IMR-90 (cell line): ENCODE data around the gene OR2H1. TPM values are rescaled to one million over a fixed set of nuclear protein-coding genes. Genes with fewer than 3 reads are reported as not detected.

Experiments used
- ATAC-seq: fragments of 200-7000 bp; cut with Tn5 transposase; 2 replicates; pipeline ENCODE4 v1.9.1; 2020; ENCODE audit warnings: low read depth, mild to moderate bottlenecking, moderate library complexity
- BruUV-seq: library from RNA; stranded (reverse); fragments of 400-500 nt; replicated peaks from 2 replicates; lab custom pipeline; 2021; lab: Mats Ljungman, UMichigan
- CTCF ChIA-PET: fragments of 300-600 bp; formaldehyde crosslinking; extraction: SDS; loops from one replicate; lab custom pipeline; 2021; ENCODE audit warnings: antibody characterized with exemption; lab: Yijun Ruan, JAX
- POLR2A ChIA-PET: fragments of 300-600 bp; sonication (Branson Sonifier 250); formaldehyde crosslinking; loops from one replicate; lab custom pipeline; 2022; ENCODE audit warnings: antibody characterized with exemption; ENCODE audit not compliant: unreplicated experiment; lab: Charles Lee
- DNase-seq: peaks from one replicate; pipeline ENCODE4 v3.0.0; 2013
- H2AFZ ChIP-seq: replicated peaks from 2 replicates; pipeline ENCODE3; 2013; ENCODE audit warnings: low read length, mild to moderate bottlenecking; ENCODE audit not compliant: poor library complexity
- H2AK5ac ChIP-seq: 2 replicates; pipeline ENCODE4 v1.6.1; 2013; ENCODE audit warnings: low read depth, low read length, inconsistent platforms
- H2AK9ac ChIP-seq: replicated peaks from 2 replicates; pipeline ENCODE3; 2013; ENCODE audit warnings: mild to moderate bottlenecking, low read depth, low read length, moderate library complexity; ENCODE audit not compliant: poor library complexity
- H2BK120ac ChIP-seq: 2 replicates; pipeline ENCODE4 v1.6.1; 2013; ENCODE audit warnings: low read depth, low read length, inconsistent platforms
- H2BK15ac ChIP-seq: 3 replicates; pipeline ENCODE4 v1.6.1; 2013; ENCODE audit warnings: low read depth, low read length, inconsistent platforms
- H2BK20ac ChIP-seq: 2 replicates; pipeline ENCODE4 v1.6.1; 2013; ENCODE audit warnings: low read depth, mild to moderate bottlenecking, inconsistent platforms, low read length, moderate library complexity
- H2BK5ac ChIP-seq: 2 replicates; pipeline ENCODE4 v1.6.1; 2013; ENCODE audit warnings: mild to moderate bottlenecking, low read depth, low read length, inconsistent platforms; ENCODE audit not compliant: poor library complexity, severe bottlenecking
- H3K14ac ChIP-seq: replicated peaks from 2 replicates; pipeline ENCODE4 v1.6.1; 2013; ENCODE audit warnings: low read depth, low read length, inconsistent platforms
- H3K18ac ChIP-seq: 2 replicates; pipeline ENCODE4 v1.6.1; 2013; ENCODE audit warnings: low read depth, low read length, control low read depth
- H3K23ac ChIP-seq: 2 replicates; pipeline ENCODE4 v1.6.1; 2013; ENCODE audit warnings: low read depth, low read length, inconsistent platforms
- H3K27ac ChIP-seq: 2 replicates; pipeline ENCODE4 v1.5.1; 2013; ENCODE audit warnings: mild to moderate bottlenecking, control low read depth, low read length; ENCODE audit not compliant: insufficient read depth
- H3K27me3 ChIP-seq: 2 replicates; pipeline ENCODE4 v1.6.1; 2013; ENCODE audit warnings: low read length; ENCODE audit not compliant: control insufficient read depth, insufficient read depth
- H3K36me3 ChIP-seq: 2 replicates; pipeline ENCODE4 v1.6.1; 2013; ENCODE audit warnings: low read length, mixed read lengths; ENCODE audit not compliant: control insufficient read depth, insufficient read depth
- H3K4ac ChIP-seq: 2 replicates; pipeline ENCODE4 v1.6.1; 2013; ENCODE audit warnings: low read depth, low read length, inconsistent platforms
- H3K4me1 ChIP-seq: 2 replicates; pipeline ENCODE4 v1.6.1; 2013; ENCODE audit warnings: low read length, mixed read lengths; ENCODE audit not compliant: control insufficient read depth, insufficient read depth
- H3K4me2 ChIP-seq: 2 replicates; pipeline ENCODE4 v1.6.1; 2013; ENCODE audit warnings: low read depth, mild to moderate bottlenecking, control low read depth, low read length, moderate library complexity
- H3K4me3 ChIP-seq: 2 replicates; pipeline ENCODE4 v1.5.1; 2013; ENCODE audit warnings: low read depth, mild to moderate bottlenecking, control low read depth, low read length, moderate library complexity; ENCODE audit not compliant: insufficient read depth
- H3K56ac ChIP-seq: 2 replicates; pipeline ENCODE4 v1.6.1; 2013; ENCODE audit warnings: low read length, inconsistent platforms; ENCODE audit not compliant: insufficient read depth; ENCODE audit errors: extremely low read depth
- H3K79me1 ChIP-seq, 2 experiments: 2 replicates each; pipeline ENCODE4 v1.6.1; 2013; ENCODE audit warnings: low read length in 2 of 2, inconsistent platforms in 1 of 2, low read depth in 1 of 2
- H3K9ac ChIP-seq: 2 replicates; pipeline ENCODE4 v1.6.1; 2013; ENCODE audit warnings: low read depth, low read length, control low read depth
- H3K9me1 ChIP-seq: 2 replicates; pipeline ENCODE4 v1.6.1; 2013; ENCODE audit warnings: low read length, inconsistent platforms; ENCODE audit not compliant: insufficient read depth
- H3K9me3 ChIP-seq: 2 replicates; pipeline ENCODE4 v1.6.1; 2013; ENCODE audit warnings: low read length; ENCODE audit not compliant: control insufficient read depth, insufficient read depth
- H4K20me1 ChIP-seq: 2 replicates; pipeline ENCODE4 v1.6.1; 2013; ENCODE audit warnings: low read length, inconsistent platforms; ENCODE audit not compliant: insufficient read depth
- H4K5ac ChIP-seq: 2 replicates; pipeline ENCODE4 v1.6.1; 2013; ENCODE audit warnings: mild to moderate bottlenecking, low read depth, low read length, control low read depth
- H4K8ac ChIP-seq, 2 experiments: 2 replicates each; pipeline ENCODE4 v1.6.1; 2013; ENCODE audit warnings: low read depth in 2 of 2, low read length in 2 of 2, control low read depth in 1 of 2, inconsistent platforms in 1 of 2
- H4K91ac ChIP-seq: 2 replicates; pipeline ENCODE4 v1.6.1; 2013; ENCODE audit warnings: low read depth, low read length, inconsistent platforms; ENCODE audit not compliant: insufficient read depth
- BHLHE40 ChIP-seq: fragments of 150-350 bp; IDR thresholded peaks from 2 replicates; pipeline ENCODE4 v1.6.1; 2016; ENCODE audit warnings: mild to moderate bottlenecking, low read depth, low read length
- CEBPB ChIP-seq: IDR thresholded peaks from 2 replicates; pipeline ENCODE4 v1.6.1; 2012; ENCODE audit warnings: low read depth, low read length, improper control_type of control experiment
- CHD1 ChIP-seq: IDR thresholded peaks from 2 replicates; pipeline ENCODE4 v1.6.1; 2012; ENCODE audit warnings: low read depth, low read length, improper control_type of control experiment
- FOS ChIP-seq: fragments of 150-350 bp; IDR thresholded peaks from 2 replicates; pipeline ENCODE4 v1.6.1; 2016; ENCODE audit warnings: low read depth, low read length
- MAFK ChIP-seq: IDR thresholded peaks from 2 replicates; pipeline ENCODE4 v1.6.1; 2012; ENCODE audit warnings: low read depth, low read length, improper control_type of control experiment
- MAZ ChIP-seq: IDR thresholded peaks from 2 replicates; pipeline ENCODE4 v1.6.1; 2012; ENCODE audit warnings: low read depth, mild to moderate bottlenecking, low read length, improper control_type of control experiment, moderate library complexity, borderline replicate concordance
- MXI1 ChIP-seq: IDR thresholded peaks from 2 replicates; pipeline ENCODE4 v1.6.1; 2012; ENCODE audit warnings: low read depth, mild to moderate bottlenecking, low read length, moderate library complexity, borderline replicate concordance
- NFE2L2 ChIP-seq: fragments of 150-350 bp; IDR thresholded peaks from 2 replicates; pipeline ENCODE4 v1.6.1; 2016; ENCODE audit warnings: low read depth, mild to moderate bottlenecking, low read length
- POLR2A ChIP-seq: IDR thresholded peaks from 2 replicates; pipeline ENCODE4 v1.6.1; 2012; ENCODE audit warnings: mild to moderate bottlenecking, low read depth, low read length
- RAD21 ChIP-seq: IDR thresholded peaks from 2 replicates; pipeline ENCODE4 v1.6.1; 2012; ENCODE audit warnings: low read length, improper control_type of control experiment
- RCOR1 ChIP-seq: IDR thresholded peaks from 2 replicates; pipeline ENCODE4 v1.6.1; 2012; ENCODE audit warnings: mild to moderate bottlenecking, low read length, improper control_type of control experiment; ENCODE audit not compliant: insufficient replicate concordance
- RFX5 ChIP-seq: IDR thresholded peaks from 2 replicates; pipeline ENCODE4 v1.8.0; 2012; ENCODE audit warnings: low read depth, mild to moderate bottlenecking, low read length, moderate library complexity
- SMC3 ChIP-seq: fragments of 150-350 bp; IDR thresholded peaks from 2 replicates; pipeline ENCODE4 v1.6.1; 2016; ENCODE audit warnings: low read depth, mild to moderate bottlenecking, antibody characterized with exemption, low read length, moderate library complexity
- WGBS, 2 experiments: methylation state at CpG; one replicate each; pipeline versions ENCODE4 v1.1.5 to v1.1.7; 2013; ENCODE audit warnings: missing lambda C conversion rate in 2 of 2; ENCODE audit not compliant: insufficient read length in 1 of 2; ENCODE audit errors: extremely low coverage in 2 of 2; 5-methylcytosine and 5-hydroxymethylcytosine counted together
- dilution Hi-C: fragments of 300-500 bp; cut with HindIII; formaldehyde crosslinking; loops from one replicate; pipeline ENCODE4 v1.14.3; 2018; ENCODE audit warnings: low sequenced_read_pairs; ENCODE audit not compliant: unreplicated experiment
- in situ Hi-C: fragments of 300-500 bp; cut with MboI; formaldehyde crosslinking; loops from 3 replicates; pipeline ENCODE4 v1.14.3; 2019; ENCODE audit warnings: low sequenced_read_pairs, inconsistent platforms, mixed read lengths
- intact Hi-C: fragments of 100-400 bp; cut with micrococcal nuclease; formaldehyde crosslinking; loops from 2 replicates; pipeline ENCODE4 v1.10.0; 2022
- polyA plus RNA-seq, 3 experiments: library from polyadenylated mRNA; depleted of rRNA; stranded (reverse); fragments of >200 nt; gene quantifications; 2 replicates each; pipeline ENCODE4 v1.2.3, GENCODE V29; 2012; ENCODE audit warnings: low replicate concordance in 1 of 3
- total RNA-seq: library from RNA; depleted of rRNA; stranded (reverse); fragments of >200 nt; gene quantifications from 2 replicates; pipeline ENCODE4 v1.2.3, GENCODE V29; 2012
- TF ChIP-seq, protein P1 (sequence below): fragments of 150-350 bp; IDR thresholded peaks from 2 replicates; pipeline ENCODE4 v1.6.1; 2016; ENCODE audit warnings: low read depth, mild to moderate bottlenecking, low read length, moderate library complexity, borderline replicate concordance
- TF ChIP-seq, protein P2 (sequence below): conservative IDR thresholded peaks from 2 replicates; pipeline ENCODE4 v1.5.1; 2012; ENCODE audit warnings: mild to moderate bottlenecking, low read depth, low read length, improper control_type of control experiment
- TF ChIP-seq, protein P3 (sequence below): fragments of 150-350 bp; IDR thresholded peaks from 2 replicates; pipeline ENCODE4 v1.6.1; 2017; ENCODE audit warnings: mild to moderate bottlenecking, antibody characterized with exemption, low read length, low read depth

The OR2H1 gene
- total and polyA plus RNA-seq, 2 of the 4 experiments (the other 2 are of a cell fraction) = not detected

DNA sequence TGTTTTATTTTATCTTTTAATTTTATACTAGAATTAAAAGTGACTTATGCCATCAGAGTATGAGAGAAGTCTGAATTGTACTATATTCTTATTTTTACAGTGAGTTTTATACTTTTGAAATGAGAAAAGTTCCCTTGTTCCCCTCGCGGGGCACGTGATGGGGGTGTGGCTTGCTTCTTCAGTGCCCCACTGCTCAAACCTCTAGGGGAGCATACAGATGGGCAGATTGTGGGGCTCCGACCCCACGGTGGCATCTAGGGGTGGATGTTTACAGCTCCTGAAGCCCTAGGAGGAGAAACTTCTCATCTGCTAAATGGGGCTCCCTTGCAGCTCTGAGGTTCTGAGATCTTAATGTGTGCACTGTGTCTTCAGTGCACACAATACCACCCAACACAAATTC, 42.7 kb downstream of the OR2H1 start:
- no TSS peak for BruUV-seq
- no peak overlapping the region for H2BK120ac ChIP-seq

More for the DNA sequence above, 42.7 kb downstream of the OR2H1 start:
- ATAC-seq (no peak), DNase-seq (no peak)
- no peaks in the 10 kb centered on the region for H3K4me1 ChIP-seq
- H3K9me3 ChIP-seq = peaks cover 6% of the 10 kb centered on the region; the same call in 1 of the 2 replicates
- H3K4me3 ChIP-seq = no peak overlapping the region
- no peak overlapping the region for H4K8ac ChIP-seq
- no peak overlapping the region for H3K18ac ChIP-seq
- no peak overlapping the region for H2BK15ac ChIP-seq
- no peak for TF ChIP-seq RFX5
- TF ChIP-seq CHD1 = no peak
- no peak for TF ChIP-seq BHLHE40
- TF ChIP-seq POLR2A = no peak
- TF ChIP-seq MAZ = no peak
- TF ChIP-seq MXI1 = no peak
- no peak for TF ChIP-seq SMC3
- TF ChIP-seq, protein P1, sequence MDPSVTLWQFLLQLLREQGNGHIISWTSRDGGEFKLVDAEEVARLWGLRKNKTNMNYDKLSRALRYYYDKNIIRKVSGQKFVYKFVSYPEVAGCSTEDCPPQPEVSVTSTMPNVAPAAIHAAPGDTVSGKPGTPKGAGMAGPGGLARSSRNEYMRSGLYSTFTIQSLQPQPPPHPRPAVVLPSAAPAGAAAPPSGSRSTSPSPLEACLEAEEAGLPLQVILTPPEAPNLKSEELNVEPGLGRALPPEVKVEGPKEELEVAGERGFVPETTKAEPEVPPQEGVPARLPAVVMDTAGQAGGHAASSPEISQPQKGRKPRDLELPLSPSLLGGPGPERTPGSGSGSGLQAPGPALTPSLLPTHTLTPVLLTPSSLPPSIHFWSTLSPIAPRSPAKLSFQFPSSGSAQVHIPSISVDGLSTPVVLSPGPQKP = no peak
- no peak for TF ChIP-seq CEBPB
- TF ChIP-seq, protein P2, sequence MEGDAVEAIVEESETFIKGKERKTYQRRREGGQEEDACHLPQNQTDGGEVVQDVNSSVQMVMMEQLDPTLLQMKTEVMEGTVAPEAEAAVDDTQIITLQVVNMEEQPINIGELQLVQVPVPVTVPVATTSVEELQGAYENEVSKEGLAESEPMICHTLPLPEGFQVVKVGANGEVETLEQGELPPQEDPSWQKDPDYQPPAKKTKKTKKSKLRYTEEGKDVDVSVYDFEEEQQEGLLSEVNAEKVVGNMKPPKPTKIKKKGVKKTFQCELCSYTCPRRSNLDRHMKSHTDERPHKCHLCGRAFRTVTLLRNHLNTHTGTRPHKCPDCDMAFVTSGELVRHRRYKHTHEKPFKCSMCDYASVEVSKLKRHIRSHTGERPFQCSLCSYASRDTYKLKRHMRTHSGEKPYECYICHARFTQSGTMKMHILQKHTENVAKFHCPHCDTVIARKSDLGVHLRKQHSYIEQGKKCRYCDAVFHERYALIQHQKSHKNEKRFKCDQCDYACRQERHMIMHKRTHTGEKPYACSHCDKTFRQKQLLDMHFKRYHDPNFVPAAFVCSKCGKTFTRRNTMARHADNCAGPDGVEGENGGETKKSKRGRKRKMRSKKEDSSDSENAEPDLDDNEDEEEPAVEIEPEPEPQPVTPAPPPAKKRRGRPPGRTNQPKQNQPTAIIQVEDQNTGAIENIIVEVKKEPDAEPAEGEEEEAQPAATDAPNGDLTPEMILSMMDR = no peak
- no peak for TF ChIP-seq FOS
- no peak for TF ChIP-seq MAFK
- no peak for TF ChIP-seq RAD21
- no peak for TF ChIP-seq NFE2L2
- TF ChIP-seq, protein P3, sequence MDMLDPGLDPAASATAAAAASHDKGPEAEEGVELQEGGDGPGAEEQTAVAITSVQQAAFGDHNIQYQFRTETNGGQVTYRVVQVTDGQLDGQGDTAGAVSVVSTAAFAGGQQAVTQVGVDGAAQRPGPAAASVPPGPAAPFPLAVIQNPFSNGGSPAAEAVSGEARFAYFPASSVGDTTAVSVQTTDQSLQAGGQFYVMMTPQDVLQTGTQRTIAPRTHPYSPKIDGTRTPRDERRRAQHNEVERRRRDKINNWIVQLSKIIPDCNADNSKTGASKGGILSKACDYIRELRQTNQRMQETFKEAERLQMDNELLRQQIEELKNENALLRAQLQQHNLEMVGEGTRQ = no peak
- no peak for TF ChIP-seq RCOR1
- H4K5ac ChIP-seq = no peak overlapping the region
- H3K23ac ChIP-seq = no peak overlapping the region
- H2BK20ac ChIP-seq = no peak overlapping the region
- POLR2A ChIA-PET = no interaction called here
- H4K20me1 ChIP-seq = no peaks in the 10 kb centered on the region
- CTCF ChIA-PET = no interaction called here
- no peak overlapping the region for H2BK5ac ChIP-seq
- no peak overlapping the region for H3K4ac ChIP-seq
- H3K9me1 ChIP-seq = no peaks in the 10 kb centered on the region
- H3K56ac ChIP-seq = no peak overlapping the region
- no peak overlapping the region for H4K91ac ChIP-seq
- dilution Hi-C loops = no loop called here
- no peaks in the 10 kb centered on the region for H3K36me3 ChIP-seq
- no peaks in the 10 kb centered on the region for H3K27me3 ChIP-seq
- in situ Hi-C loops = no loop called here
- WGBS, 2 experiments = no CpG with 5 or more reads among the region's 5 CpGs
- H3K9ac ChIP-seq = no peak overlapping the region
- no peak overlapping the region for H3K14ac ChIP-seq
- no peak overlapping the region for H2AFZ ChIP-seq
- no peak overlapping the region for H3K27ac ChIP-seq
- no peak overlapping the region for H3K4me2 ChIP-seq
- no peak overlapping the region for H2AK5ac ChIP-seq
- no peak overlapping the region for H2AK9ac ChIP-seq
- no peaks in the 10 kb centered on the region for H3K79me1 ChIP-seq
- intact Hi-C loops = no loop called here
